GM18526 (cell line): ENCODE results near the gene IL36A.

Source experiments
- POLR2A ChIP-seq: IDR thresholded peaks from 3 replicates; pipeline ENCODE4 v1.6.1; 2011; ENCODE audit not compliant: insufficient read length; ENCODE audit errors: extremely low read depth

IL36A gene

DNA sequence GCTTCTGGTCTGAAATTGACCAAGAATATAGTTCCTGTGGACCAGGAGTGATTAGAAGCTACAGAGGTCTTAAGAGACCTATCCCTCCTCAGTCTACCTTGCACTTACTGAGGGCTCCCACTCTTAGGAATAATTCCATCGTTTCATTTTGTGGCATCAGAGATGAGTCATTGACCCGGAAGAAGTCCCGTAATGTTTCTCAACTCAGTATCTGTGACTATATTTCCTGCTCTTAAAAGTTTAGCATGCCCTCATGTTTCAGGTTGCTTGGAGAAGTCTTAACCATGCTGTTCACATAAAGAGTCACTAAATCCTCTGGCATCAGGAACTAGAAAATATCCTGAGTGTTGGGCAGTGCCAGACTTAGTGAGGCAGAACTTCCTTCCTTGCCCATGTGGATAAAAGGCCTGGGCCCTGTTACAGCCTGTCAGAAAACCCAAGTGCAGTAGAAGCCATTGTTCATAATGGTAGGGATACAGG is at the start of gene IL36A:
Gene IL36A, plus strand, starts transcription at position 430 of the 480 bp plus-strand sequence. CDS start 413 bp downstream, outside the sequence.
- no peak for TF ChIP-seq POLR2A

- no peak for TF ChIP-seq POLR2A
Measured at GRCh38 chr2:112957511-112957910, 47.7 kb upstream of the IL36A start.

DNA sequence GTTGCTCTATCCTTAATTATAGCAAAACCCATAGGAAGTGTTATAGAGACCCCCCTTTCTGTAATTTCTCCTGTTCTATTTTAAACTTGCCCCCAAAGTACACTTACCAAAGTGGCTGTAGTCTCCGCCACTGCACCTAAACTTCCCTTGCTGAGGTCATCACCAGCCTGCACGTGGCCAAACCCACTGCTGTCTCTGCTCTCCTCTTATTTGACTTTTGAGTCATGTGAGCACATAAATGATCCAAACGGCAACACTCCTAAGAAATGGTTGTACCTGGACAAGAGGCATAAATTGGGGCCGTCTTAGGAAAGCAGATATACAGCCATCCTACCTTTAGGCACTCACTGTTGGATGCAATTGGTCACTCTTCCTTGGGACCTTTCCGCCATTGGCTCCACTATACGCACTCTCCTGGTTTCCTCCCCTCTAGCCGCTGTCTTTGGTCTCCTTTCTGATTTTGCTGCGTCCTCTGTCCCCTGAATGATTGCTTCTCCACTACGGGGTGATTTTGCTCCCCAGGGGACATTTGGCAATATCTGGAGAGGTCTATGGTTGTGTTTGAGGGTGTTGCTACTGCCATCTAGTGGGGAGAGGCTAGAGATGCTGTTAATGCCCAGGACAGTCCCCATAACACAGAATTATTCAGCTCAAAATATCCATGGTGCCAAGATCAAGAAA is 46.7 kb upstream of the IL36A start:
- no peak for TF ChIP-seq POLR2A

GRCh38 chr2:112959109-112959812 is 46.0 kb upstream of the IL36A start:
- no peak for TF ChIP-seq POLR2A

- no peak for TF ChIP-seq POLR2A
Measured at GRCh38 chr2:112960230-112960825, 44.9 kb upstream of the IL36A start.

- TF ChIP-seq POLR2A = no peak
Measured at GRCh38 chr2:112962308-112963175, 42.7 kb upstream of the IL36A start.

DNA sequence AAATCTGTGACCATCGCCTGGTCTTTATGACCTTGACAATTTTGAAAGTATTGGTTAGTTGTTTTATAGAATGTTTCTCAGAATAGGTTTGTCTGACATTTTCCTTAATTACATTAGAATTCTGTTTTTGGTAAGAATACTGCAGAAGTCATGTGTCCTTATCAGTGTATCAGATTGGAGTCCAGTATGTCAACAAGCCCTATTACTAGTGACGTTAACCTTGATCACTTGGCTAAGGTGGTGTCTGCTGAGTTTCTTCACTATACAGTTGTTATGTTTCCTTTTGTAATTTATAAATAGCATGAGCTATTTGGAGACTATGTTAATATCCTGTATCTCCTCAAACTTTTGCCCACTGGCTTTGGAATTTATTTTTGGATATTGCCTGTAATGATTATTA is 38.2 kb upstream of the IL36A start:
- TF ChIP-seq POLR2A = no peak

DNA sequence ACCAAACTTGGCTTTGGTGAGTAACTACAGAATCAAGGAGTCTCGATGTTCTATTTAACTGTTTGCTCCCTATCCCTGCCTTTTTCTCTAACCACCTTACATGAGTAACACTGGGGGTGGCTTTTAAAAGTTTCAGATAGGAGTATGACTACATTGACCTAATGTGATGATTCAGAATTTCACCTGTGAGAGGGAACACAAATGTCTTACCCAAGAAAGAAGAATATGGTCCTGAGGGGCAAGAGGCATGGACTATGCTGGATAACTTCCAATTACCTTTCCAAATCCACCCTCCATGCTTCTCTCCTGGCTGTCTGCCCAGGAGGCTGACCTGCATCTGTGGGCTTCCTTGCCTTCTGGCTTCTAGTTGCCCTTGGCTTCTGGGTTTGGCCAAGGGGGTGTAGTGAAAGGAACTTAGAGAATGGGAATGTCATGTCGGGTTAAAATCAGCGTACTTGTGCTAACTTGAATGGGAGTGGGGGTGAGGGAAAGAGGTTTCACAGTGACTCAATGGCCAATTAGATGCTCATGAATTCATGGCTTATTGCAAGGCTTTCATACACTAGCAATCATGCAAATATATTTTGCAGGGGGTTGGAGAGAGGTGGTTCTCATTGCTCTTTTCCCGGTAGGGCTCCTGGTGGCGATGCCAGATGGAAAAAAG is 32.7 kb upstream of the IL36A start:
- no peak for TF ChIP-seq POLR2A

GRCh38 chr2:112973156-112973555 is 32.1 kb upstream of the IL36A start:
- TF ChIP-seq POLR2A = no peak

DNA sequence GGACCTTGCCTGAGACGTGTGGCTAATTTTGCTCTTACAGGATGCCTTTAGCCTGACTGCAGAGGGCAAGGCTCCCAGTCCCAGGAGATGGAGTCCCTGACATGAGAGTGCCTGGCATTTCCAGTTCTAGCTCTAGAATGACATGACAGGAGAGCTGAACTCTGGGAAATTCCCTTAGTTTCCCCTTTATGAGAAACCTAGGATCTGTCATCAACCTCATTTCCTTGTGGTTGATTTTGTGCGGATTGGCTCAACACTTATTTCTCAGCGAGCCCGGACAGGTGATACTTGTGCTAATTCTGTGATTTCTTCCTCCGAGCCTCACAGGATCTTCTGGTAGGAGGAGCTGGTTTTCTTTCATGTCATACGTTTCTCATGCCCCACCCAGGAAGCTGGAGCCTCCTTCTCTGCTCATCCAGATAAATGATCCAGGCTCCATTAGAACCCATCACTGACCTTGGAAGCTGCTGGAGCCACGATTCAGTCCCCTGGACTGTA is 27.7 kb upstream of the IL36A start, which contains the start of gene IL36G:
Gene IL36G, plus strand, starts transcription at position 448 of the 498 bp plus-strand sequence. CDS start 633 bp downstream, outside the sequence.
- TF ChIP-seq POLR2A = no peak

- TF ChIP-seq POLR2A = no peak
Measured at GRCh38 chr2:112979731-112980130, 25.5 kb upstream of the IL36A start.

DNA sequence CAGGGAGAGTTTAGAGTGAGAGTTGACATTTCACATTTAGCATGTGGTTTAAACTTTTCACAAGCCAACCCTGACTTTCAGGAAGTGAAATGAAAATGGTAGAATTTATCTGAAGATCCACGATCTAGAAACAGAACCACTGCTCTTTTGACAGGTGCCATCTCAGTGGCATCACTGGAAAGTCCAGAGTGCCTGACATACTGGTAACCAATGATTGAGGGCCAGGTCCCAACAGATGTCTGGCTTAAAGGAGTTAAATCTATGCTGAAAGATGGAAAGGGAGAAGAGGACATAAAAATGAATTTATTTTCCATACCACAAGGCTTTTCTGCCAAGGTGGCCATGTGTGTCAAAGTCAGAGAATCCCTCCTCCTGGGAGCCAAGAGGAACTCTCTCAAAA is 24.7 kb upstream of the IL36A start:
- no peak for TF ChIP-seq POLR2A

DNA sequence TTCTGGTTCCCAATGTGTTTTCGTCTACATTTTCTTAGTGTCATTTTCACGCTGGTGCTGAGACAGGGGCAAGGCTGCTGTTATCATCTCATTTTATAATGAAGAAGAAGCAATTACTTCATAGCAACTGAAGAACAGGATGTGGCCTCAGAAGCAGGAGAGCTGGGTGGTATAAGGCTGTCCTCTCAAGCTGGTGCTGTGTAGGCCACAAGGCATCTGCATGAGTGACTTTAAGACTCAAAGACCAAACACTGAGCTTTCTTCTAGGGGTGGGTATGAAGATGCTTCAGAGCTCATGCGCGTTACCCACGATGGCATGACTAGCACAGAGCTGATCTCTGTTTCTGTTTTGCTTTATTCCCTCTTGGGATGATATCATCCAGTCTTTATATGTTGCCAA is 20.2 kb upstream of the IL36A start:
- no peak for TF ChIP-seq POLR2A

DNA sequence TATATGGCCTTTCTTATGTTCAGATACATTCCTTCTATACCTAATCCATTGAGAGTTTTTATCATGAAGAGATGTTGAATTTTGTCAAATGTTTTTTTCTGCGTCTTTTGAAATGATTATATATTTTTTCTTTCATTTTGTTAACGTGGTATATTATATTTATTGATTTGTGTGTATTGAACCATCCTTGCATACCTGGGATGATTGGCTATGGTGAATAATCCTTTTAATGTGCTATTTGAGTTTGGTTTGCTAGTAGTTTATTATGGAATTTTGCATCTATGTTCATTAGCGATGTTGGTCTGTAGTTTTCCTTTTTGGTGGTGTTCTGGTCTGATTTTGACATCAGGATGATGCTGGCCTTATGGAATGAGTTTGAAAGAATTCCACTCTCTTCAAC is 15.6 kb upstream of the IL36A start:
- TF ChIP-seq POLR2A = no peak
